ENCODE results near the gene TIA1. TPM values are rescaled to one million over a fixed set of nuclear protein-coding genes. Genes with fewer than 3 reads are reported as not detected.
"Not testable (repeated sequence)": the region's sequence is repeated elsewhere in the genome, so short reads cannot be mapped to it uniquely, and the experiment has no call there.

Gene TIA1
- polyA plus RNA-seq, 1 donor, result 669 TPM

GRCh38 chr2:70226781-70227180 lies 21.6 kb downstream of the TIA1 start:
- DNase-seq, result no peak

GRCh38 chr2:70223305-70223704 lies 25.1 kb downstream of the TIA1 start:
- not testable (repeated sequence) for DNase-seq

- no peak for DNase-seq
Observed at GRCh38 chr2:70214953-70215549, 33.4 kb downstream of the TIA1 start.

GRCh38 chr2:70214365-70214764 lies 34.1 kb downstream of the TIA1 start:
- no peak for DNase-seq

- no peak for DNase-seq
Observed at GRCh38 chr2:70212298-70212932, 36.0 kb downstream of the TIA1 start.

GRCh38 chr2:70211595-70211994 lies 36.8 kb downstream of the TIA1 start:
- no peak for DNase-seq

GRCh38 chr2:70204452-70204851 lies 44.0 kb downstream of the TIA1 start:
- no peak for DNase-seq

GRCh38 chr2:70203086-70203485 lies 45.3 kb downstream of the TIA1 start:
- no peak for DNase-seq

- DNase-seq, result no peak
Observed at GRCh38 chr2:70202236-70202806, 46.1 kb downstream of the TIA1 start.

- no peak for DNase-seq
Observed at GRCh38 chr2:70201831-70202230, 46.6 kb downstream of the TIA1 start.

- DNase-seq, result no peak
Observed at GRCh38 chr2:70201225-70201768, 47.1 kb downstream of the TIA1 start.

- no peak for DNase-seq
Observed at GRCh38 chr2:70199320-70199864, 49.0 kb downstream of the TIA1 start.

GRCh38 chr2:70192516-70192915 lies 55.9 kb downstream of the TIA1 start:
- no peak for DNase-seq

- DNase-seq, result no peak
Observed at GRCh38 chr2:70191244-70191735, 57.1 kb downstream of the TIA1 start.

GRCh38 chr2:70190418-70191243 lies 57.8 kb downstream of the TIA1 start, which contains the start of gene C2orf42:
TSS of gene C2orf42 (minus strand) at chr2:70191019. CDS start at chr2:70181985, 9,034 bp downstream.
- peak; percentile 97 for DNase-seq

GRCh38 chr2:70188460-70188859 lies 60.0 kb downstream of the TIA1 start:
- DNase-seq, result no peak

- not testable (repeated sequence) for DNase-seq
Observed at GRCh38 chr2:70187170-70187569, 61.3 kb downstream of the TIA1 start.

GRCh38 chr2:70182689-70183088 lies 65.7 kb downstream of the TIA1 start:
- no peak for DNase-seq

GRCh38 chr2:70181363-70181956 lies 67.0 kb downstream of the TIA1 start:
- no peak for DNase-seq

- DNase-seq, result no peak
Observed at GRCh38 chr2:70173520-70173919, 74.9 kb downstream of the TIA1 start.

GRCh38 chr2:70169654-70170245 lies 78.7 kb downstream of the TIA1 start:
- DNase-seq, result not testable (repeated sequence)
